MCF 10A (cell line): ENCODE measurements around the gene DNAAF8. TPM values are rescaled to one million over a fixed set of nuclear protein-coding genes. Genes with fewer than 3 reads are reported as not detected.
"Not testable (repeated sequence)": the region's sequence is repeated elsewhere in the genome, so short reads cannot be mapped to it uniquely, and the experiment has no call there.

Source experiments
- BruUV-seq: library from RNA; stranded (reverse); fragments of 400-500 nt; replicated peaks from 2 replicates; lab custom pipeline; 2021; lab: Mats Ljungman, UMichigan
- CTCF ChIA-PET: fragments of 300-600 bp; sonication (Branson Sonifier 250); formaldehyde crosslinking; extraction: SDS; loops from one replicate; lab custom pipeline; 2021; ENCODE audit warnings: antibody characterized with exemption, inconsistent platforms; lab: Yijun Ruan, JAX
- POLR2A ChIA-PET: fragments of 300-600, 350-650 bp; sonication (Branson Sonifier 250); formaldehyde crosslinking; extraction: SDS; loops from one replicate; lab custom pipeline; 2020; ENCODE audit warnings: antibody characterized with exemption, inconsistent platforms; lab: Yijun Ruan, JAX
- DNase-seq: peaks from one replicate; pipeline ENCODE4 v3.0.0-alpha.2; 2018; ENCODE audit not compliant: unreplicated experiment
- H3K27ac Mint-ChIP-seq: one replicate; pipeline ENCODE4 v1.8.0; 2022; ENCODE audit warnings: mild to moderate bottlenecking, low read depth, mixed read lengths; ENCODE audit not compliant: unreplicated experiment
- H3K27me3 Mint-ChIP-seq: one replicate; pipeline ENCODE4 v1.8.0; 2022; ENCODE audit warnings: mixed read lengths; ENCODE audit not compliant: insufficient read depth, unreplicated experiment
- H3K36me3 Mint-ChIP-seq: one replicate; pipeline ENCODE4 v1.8.0; 2022; ENCODE audit warnings: mild to moderate bottlenecking, moderate library complexity, mixed read lengths; ENCODE audit not compliant: insufficient read depth, unreplicated experiment
- H3K4me1 Mint-ChIP-seq: one replicate; pipeline ENCODE4 v1.8.0; 2022; ENCODE audit warnings: mixed read lengths; ENCODE audit not compliant: insufficient read depth, unreplicated experiment
- H3K4me3 Mint-ChIP-seq: one replicate; pipeline ENCODE4 v1.8.0; 2022; ENCODE audit warnings: mild to moderate bottlenecking, moderate library complexity, mixed read lengths; ENCODE audit not compliant: unreplicated experiment
- H3K9me3 Mint-ChIP-seq: one replicate; pipeline ENCODE4 v1.8.0; 2022; ENCODE audit warnings: mixed read lengths; ENCODE audit not compliant: unreplicated experiment
- CTCF ChIP-seq: fragments of 200-600 bp; IDR thresholded peaks from one replicate; pipeline ENCODE4 v1.8.0; 2022; ENCODE audit warnings: antibody characterized with exemption, mild to moderate bottlenecking; ENCODE audit not compliant: unreplicated experiment
- intact Hi-C: fragments of 100-400 bp; cut with micrococcal nuclease; formaldehyde crosslinking; loops from 2 replicates; pipeline ENCODE4 v1.14.1; 2022
- total RNA-seq: library from RNA; stranded (reverse); gene quantifications from 2 replicates; pipeline ENCODE4 v1.2.3, GENCODE V29; 2022

DNAAF8 gene
- total RNA-seq, 1 experiment from 2014 or later: 0.56 TPM

- no peak overlapping the region for H3K27ac Mint-ChIP-seq
- no peak for DNase-seq
- H3K36me3 Mint-ChIP-seq: peaks cover 12% of the 10 kb centered on the region
- no TSS peak for BruUV-seq
- H3K4me3 Mint-ChIP-seq: no peak overlapping the region
- intact Hi-C loops: loop anchor here (10.0 kb wide), 1 partner anchor 358 kb away; the partner anchor contains the start of gene EEF2KMT
- ChIA-PET CTCF (interaction anchor here (0.7 kb wide), 2 partner anchors 32 to 244 kb away, joined by 3 read pairs; no protein-coding TSS in a partner anchor), POLR2A (interaction anchor here (1.8 kb wide), 1 partner anchor 32 kb away, joined by 11 read pairs; no protein-coding TSS in a partner anchor)
- no peaks in the 10 kb centered on the region for H3K27me3 Mint-ChIP-seq
- H3K9me3 Mint-ChIP-seq: no peaks in the 10 kb centered on the region
- H3K4me1 Mint-ChIP-seq: peaks cover 13% of the 10 kb centered on the region
- TF ChIP-seq CTCF: no peak
Observed at GRCh38 chr16:4736546-4736945, 2.2 kb downstream of the DNAAF8 start.

GRCh38 chr16:4737545-4737944 lies 3.2 kb downstream of the DNAAF8 start:
- Mint-ChIP-seq H3K36me3 (peaks cover 8% of the 10 kb centered on the region), H3K27me3 (no peaks in the 10 kb centered on the region), H3K4me1 (peaks cover 11% of the 10 kb centered on the region), H3K27ac (no peak overlapping the region), H3K4me3 (no peak overlapping the region), H3K9me3 (no peaks in the 10 kb centered on the region)
- ChIA-PET CTCF (interaction anchor here (2.3 kb wide), 1 partner anchor 10 kb away, joined by 5 read pairs; no protein-coding TSS in a partner anchor), POLR2A (interaction anchor here (1.4 to 1.8 kb wide), 2 partner anchors 31 to 110 kb away, joined by 3 to 11 read pairs; no protein-coding TSS in a partner anchor)
- no peak for TF ChIP-seq CTCF
- intact Hi-C loops: loop anchor here (10.0 kb wide), 1 partner anchor 357 kb away; the partner anchor contains the start of gene EEF2KMT
- no TSS peak for BruUV-seq
- no peak for DNase-seq

- not testable (repeated sequence) for H3K36me3 Mint-ChIP-seq, H3K4me3 Mint-ChIP-seq, H3K4me1 Mint-ChIP-seq, DNase-seq, H3K9me3 Mint-ChIP-seq, BruUV-seq, H3K27ac Mint-ChIP-seq, H3K27me3 Mint-ChIP-seq
- CTCF ChIA-PET: interaction anchor here (1.0 to 2.3 kb wide), 2 partner anchors 9 to 218 kb away, joined by 5 read pairs; no protein-coding TSS in a partner anchor
- intact Hi-C loops: loop anchor here (10.0 kb wide), 1 partner anchor 356 kb away; the partner anchor contains the start of gene EEF2KMT
- POLR2A ChIA-PET: interaction anchor here (0.6 to 1.8 kb wide), 3 partner anchors 11 to 110 kb away, joined by 3 to 11 read pairs (median 3); no protein-coding TSS in a partner anchor
Observed at GRCh38 chr16:4738370-4738769, 4.0 kb downstream of the DNAAF8 start.

GRCh38 chr16:4743226-4743878 lies 9.0 kb downstream of the DNAAF8 start:
- intact Hi-C loops: no loop called here
- no peak for TF ChIP-seq CTCF
- Mint-ChIP-seq H3K4me1 (no peaks in the 10 kb centered on the region), H3K36me3 (no peaks in the 10 kb centered on the region), H3K4me3 (no peak overlapping the region), H3K27me3 (no peaks in the 10 kb centered on the region), H3K27ac (no peak overlapping the region), H3K9me3 (no peaks in the 10 kb centered on the region)
- ChIA-PET POLR2A (interaction anchor here (0.8 to 1.8 kb wide), 2 partner anchors 9 to 11 kb away, joined by 4 read pairs; partner anchors contain the start of genes ANKS3 and DNAAF8), CTCF (no interaction called here)
- no TSS peak for BruUV-seq
- no peak for DNase-seq
